Measurements from ENCODE around the gene PLCB3.

GRCh38 chr11:64275841-64276240 is 24.5 kb downstream of the PLCB3 start:
- no peak for TF ChIP-seq EP300 (IDR thresholded peaks at IDR 0.05; ENCODE audit: borderline replicate concordance in 1 of 2, control insufficient read depth in 1 of 2, low read depth in 2 of 2, low read length in 2 of 2)
- TF ChIP-seq ZNF274 (IDR thresholded peaks at IDR 0.05; ENCODE audit: insufficient read depth, insufficient read length), result no peak
- no peak for TF ChIP-seq RELB (IDR thresholded peaks at IDR 0.05; ENCODE audit: low read depth)
- no peak for TF ChIP-seq CTCF (IDR thresholded peaks at IDR 0.05 in 2 of 3, conservative IDR thresholded peaks at IDR 0.05 in 1 of 3; ENCODE audit: control insufficient read depth in 2 of 3, extremely low read depth in 1 of 3, insufficient read depth in 1 of 3, low read depth in 3 of 3, low read length in 3 of 3)
- TF ChIP-seq ATF2 (IDR thresholded peaks at IDR 0.05; ENCODE audit: low read length), result no peak
- TF ChIP-seq REST (IDR thresholded peaks at IDR 0.05; ENCODE audit: low read depth, low read length), result no peak
- no peak for TF ChIP-seq ESRRA (IDR thresholded peaks at IDR 0.05; ENCODE audit: low read length)
- TF ChIP-seq SMC3 (IDR thresholded peaks at IDR 0.05; ENCODE audit: borderline replicate concordance, low read length), result no peak
- TF ChIP-seq HDAC6 (IDR thresholded peaks at IDR 0.05; ENCODE audit: unreplicated experiment), result no peak
- TF ChIP-seq EZH2 (IDR thresholded peaks at IDR 0.05; ENCODE audit: borderline replicate concordance, control insufficient read depth, low read depth, low read length), result no peak
- TF ChIP-seq LARP7 (IDR thresholded peaks at IDR 0.05), result no peak
